Measurements from ENCODE around the gene NLGN1. TPM values are rescaled to one million over a fixed set of nuclear protein-coding genes. Genes with fewer than 3 reads are reported as not detected.
"Not testable (repeated sequence)": the region's sequence is repeated elsewhere in the genome, so short reads cannot be mapped to it uniquely, and the experiment has no call there.

NLGN1 gene
- total RNA-seq, 1 experiment from 2014 or later, result 20.7 TPM

DNA sequence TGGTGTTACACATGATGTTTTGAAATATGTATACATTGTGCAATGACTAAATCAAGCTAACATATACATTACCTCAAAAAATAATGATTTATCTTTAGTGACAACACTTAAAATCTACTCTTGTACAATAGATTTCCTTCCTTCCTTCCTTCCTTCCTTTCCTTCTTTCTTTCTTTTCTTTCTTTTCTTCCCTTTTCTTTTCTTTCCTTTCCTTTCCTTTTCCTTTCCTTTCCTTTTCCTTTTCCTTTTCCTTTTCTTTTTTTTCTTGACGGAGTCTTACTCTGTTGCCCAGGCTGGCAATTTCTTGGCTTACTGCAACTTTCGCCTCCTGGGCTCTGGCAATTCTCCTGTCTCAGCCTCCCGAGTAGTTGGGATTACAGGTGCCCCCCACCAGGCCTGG, 170.5 kb downstream of the NLGN1 start:
- no peak overlapping the region for H3K27ac ChIP-seq

DNA sequence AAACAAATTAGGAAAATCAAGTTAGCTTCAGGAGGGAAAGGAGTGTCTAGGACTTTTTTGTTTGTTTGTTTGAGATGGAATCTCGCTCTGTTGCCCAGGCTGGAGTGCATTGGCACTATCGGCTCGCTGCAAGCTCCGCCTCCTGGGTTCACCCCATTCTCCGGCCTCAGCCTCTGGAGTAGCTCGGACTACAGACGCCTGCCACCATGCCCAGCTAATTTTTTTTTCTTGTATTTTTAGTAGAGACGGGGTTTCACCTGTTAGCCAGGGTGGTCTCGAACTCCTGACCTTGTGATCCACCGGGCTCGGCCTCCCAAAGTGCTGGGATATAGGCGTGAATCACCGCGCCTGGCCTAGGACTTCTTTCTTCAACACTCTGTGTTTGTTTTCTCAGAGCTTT, 171.1 kb downstream of the NLGN1 start:
- no peaks in the 10 kb centered on the region for H3K4me1 ChIP-seq
- H3K27me3 ChIP-seq, result no peaks in the 10 kb centered on the region
- no peak overlapping the region for H3K27ac ChIP-seq
- H3K4me3 ChIP-seq, result no peak overlapping the region
- no peaks in the 10 kb centered on the region for H3K9me3 ChIP-seq (replicated peaks)
- H3K36me3 ChIP-seq, result no peaks in the 10 kb centered on the region
- DNase-seq, result no peak

More for the DNA sequence above, 170.5 kb downstream of the NLGN1 start:
- no peak for DNase-seq
- Histone ChIP-seq H3K36me3 (no peaks in the 10 kb centered on the region), H3K4me1 (no peaks in the 10 kb centered on the region), H3K9me3 (replicated peaks) (no peaks in the 10 kb centered on the region), H3K4me3 (no peak overlapping the region), H3K27me3 (no peaks in the 10 kb centered on the region)

DNA sequence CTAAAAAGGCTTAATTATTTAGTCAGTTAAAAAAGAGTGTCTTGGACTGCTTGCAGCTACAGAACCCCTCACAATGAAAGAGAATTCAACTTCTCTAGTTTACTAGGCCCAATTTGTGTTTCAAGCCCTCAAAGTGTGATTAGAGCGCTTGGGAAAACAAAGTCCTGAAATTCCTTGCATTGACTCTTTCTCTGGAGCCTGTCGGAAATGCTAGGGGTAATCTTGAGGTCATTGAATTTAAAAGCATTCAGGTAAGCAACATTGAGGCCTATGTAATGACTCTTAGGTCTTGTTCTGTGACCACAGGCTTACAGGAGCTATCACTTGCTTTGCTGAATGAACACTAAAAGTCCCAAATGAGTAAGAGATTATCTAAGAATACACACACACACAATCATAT, 186.0 kb downstream of the NLGN1 start:
- H3K36me3 ChIP-seq, result no peaks in the 10 kb centered on the region
- H3K4me3 ChIP-seq, result no peak overlapping the region
- no peaks in the 10 kb centered on the region for H3K27me3 ChIP-seq
- DNase-seq, result no peak
- H3K27ac ChIP-seq, result no peak overlapping the region
- H3K4me1 ChIP-seq, result peaks cover 15% of the 10 kb centered on the region
- H3K9me3 ChIP-seq (replicated peaks), result no peaks in the 10 kb centered on the region

DNA sequence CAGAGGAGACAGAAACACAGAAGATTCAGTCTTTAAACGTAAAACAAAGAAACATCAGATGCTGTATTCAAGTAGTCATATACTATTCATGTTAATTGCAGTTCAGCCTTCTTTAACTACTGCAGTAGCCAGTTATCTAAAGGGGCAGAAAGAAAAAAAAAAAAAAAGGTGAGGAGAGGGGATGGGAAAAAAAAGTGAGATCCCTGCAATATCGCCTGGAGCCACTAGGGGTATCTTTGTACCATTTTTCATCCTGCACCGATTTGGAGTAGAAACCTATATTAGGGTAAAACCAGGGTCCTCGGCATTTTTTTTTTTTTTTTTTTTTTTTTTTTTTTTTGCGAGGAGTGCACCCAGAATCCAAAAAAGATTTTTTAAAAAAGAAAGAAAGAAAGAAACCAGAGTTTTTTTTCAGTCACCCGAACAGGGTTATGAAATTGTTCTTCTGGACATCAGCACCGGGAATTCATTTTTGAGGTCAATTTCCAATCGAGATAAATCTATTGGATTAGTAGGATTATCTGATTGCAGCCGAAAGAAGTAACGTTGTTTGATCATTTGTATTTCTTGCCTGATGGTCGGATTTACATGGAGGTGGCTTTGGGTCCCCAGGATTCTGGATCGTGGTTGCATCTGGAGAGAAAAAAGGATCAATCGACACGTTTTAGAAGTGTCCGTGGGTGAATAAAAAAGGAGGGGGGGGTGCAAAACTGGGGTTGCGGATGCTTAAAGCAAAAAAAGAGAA, 186.7 kb downstream of the NLGN1 start:
- no peaks in the 10 kb centered on the region for H3K27me3 ChIP-seq
- H3K4me1 ChIP-seq, result peaks cover 15% of the 10 kb centered on the region
- no peaks in the 10 kb centered on the region for H3K9me3 ChIP-seq (replicated peaks)
- no peaks in the 10 kb centered on the region for H3K36me3 ChIP-seq
- peak; percentile 12 to 66 for DNase-seq
- peak overlapping the region; percentile 56 for H3K4me3 ChIP-seq
- H3K27ac ChIP-seq, result peak overlapping the region; percentile 74

DNA sequence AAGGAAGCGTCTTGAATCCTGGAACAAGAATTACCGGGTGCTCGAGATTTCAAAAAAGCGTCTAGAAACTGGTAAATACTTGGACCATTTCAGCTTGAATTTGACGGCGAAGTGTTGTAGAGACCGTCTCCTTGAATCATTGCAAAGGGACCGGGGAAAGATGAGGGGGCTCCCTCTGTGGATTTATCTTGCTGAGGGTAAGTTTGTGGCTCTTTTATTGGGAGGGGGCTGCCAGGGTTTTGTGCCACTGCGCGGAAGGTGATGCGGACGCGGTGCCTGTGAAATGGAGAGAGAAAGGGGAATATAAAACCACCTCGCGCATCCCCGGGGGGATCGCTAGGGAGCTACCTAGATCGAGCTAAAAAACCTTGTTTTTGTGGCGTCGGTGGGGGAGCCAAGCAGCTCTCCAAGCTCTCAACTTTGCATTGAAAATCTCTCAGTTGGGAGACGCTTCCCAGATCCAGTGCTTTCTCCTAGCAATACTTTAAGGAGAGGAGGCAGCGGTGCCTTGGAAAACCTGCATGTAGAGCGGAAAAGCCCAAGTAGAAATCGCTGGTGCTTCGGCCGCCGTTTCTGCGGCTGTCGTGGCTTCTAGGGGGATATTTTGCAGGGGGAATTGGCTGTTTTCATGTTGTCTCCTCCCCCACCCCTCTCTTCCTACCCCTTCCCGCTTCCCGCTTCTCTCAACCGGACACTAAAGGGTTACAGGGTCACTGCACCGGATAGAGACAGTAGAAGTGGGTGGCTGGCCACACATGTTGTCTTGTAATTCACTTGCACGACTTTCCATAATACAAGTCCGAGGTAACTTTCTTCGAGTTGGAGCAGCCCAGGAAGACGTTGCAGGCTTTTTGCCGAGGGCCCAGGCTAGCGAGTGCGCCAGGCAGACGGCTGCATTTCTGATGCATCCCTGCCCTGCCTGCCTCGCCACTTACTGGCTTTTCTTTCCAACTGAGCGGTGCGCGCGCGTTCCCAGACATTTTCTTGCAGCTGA, 187.6 kb downstream of the NLGN1 start:
- no peaks in the 10 kb centered on the region for H3K9me3 ChIP-seq (replicated peaks)
- H3K4me1 ChIP-seq, result peaks cover 15% of the 10 kb centered on the region
- H3K4me3 ChIP-seq, result peak overlapping the region; percentile 56
- peak; percentile 61 to 70 for DNase-seq
- no peaks in the 10 kb centered on the region for H3K36me3 ChIP-seq
- no peaks in the 10 kb centered on the region for H3K27me3 ChIP-seq
- peak overlapping the region; percentile 74 for H3K27ac ChIP-seq

DNA sequence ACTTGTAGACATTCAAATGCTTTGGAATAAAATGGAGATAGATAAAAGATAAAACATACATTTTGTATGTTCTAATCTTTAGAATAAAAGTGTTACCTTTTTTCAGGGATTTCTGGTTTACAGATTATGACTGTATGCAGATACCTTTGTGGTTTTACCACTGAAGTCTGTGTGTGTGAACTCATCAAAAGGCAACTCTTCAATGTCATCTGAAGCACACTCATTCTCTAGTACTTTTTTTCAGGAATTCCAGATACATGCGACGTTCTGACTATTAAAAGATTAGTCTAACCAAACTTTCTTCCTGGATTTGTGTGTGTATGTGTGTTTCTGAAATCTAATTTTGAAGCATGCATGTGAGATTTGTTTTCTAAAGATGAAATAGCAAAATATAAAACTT, 188.6 kb downstream of the NLGN1 start:
- peak overlapping the region; percentile 56 for H3K4me3 ChIP-seq
- H3K4me1 ChIP-seq, result peaks cover 15% of the 10 kb centered on the region
- no peaks in the 10 kb centered on the region for H3K9me3 ChIP-seq (replicated peaks)
- no peaks in the 10 kb centered on the region for H3K27me3 ChIP-seq
- peak overlapping the region; percentile 74 for H3K27ac ChIP-seq
- no peaks in the 10 kb centered on the region for H3K36me3 ChIP-seq
- DNase-seq, result no peak

DNA sequence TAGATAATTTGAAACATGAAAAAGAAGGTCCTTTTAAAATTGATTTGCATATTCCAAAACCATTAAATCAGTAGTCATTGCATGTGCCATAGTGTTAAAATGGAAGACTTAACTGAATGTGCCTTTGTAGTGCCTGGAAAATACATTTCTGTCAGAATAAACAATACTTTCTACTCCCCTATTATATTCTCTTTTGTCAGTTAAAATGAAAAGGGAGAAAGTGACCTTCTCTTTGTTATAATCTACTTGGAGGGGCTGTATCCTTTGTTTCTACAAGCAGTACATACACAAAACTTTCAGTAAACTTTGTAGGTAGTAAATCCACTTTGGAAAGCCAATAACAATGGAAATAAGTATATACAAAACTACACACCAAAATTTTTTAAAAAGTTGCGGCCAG, 189.5 kb downstream of the NLGN1 start:
- Histone ChIP-seq H3K27ac (peak overlapping the region; percentile 74), H3K9me3 (replicated peaks) (no peaks in the 10 kb centered on the region), H3K4me1 (peaks cover 15% of the 10 kb centered on the region), H3K36me3 (no peaks in the 10 kb centered on the region), H3K4me3 (no peak overlapping the region), H3K27me3 (no peaks in the 10 kb centered on the region)
- DNase-seq, result no peak

DNA sequence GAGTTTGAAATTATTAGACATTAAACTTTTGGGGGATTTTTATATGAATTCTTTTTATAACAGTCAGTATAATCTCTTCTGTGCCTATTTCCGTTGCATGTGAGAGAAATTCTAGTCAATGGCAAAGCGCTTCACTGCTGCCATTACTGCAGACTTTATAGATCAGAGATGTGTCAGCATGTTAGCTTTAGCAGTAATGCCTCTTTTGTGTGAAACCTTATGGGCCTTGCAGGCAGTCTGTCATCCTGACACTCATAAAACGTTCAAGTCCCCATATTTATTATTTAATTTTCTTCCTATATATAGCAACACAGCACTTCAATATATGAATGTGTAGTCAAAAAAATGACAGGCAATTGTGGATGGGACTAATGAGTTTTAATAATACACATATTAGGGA, 191.0 kb downstream of the NLGN1 start:
- Histone ChIP-seq H3K27ac (no peak overlapping the region), H3K4me3 (no peak overlapping the region)

DNA sequence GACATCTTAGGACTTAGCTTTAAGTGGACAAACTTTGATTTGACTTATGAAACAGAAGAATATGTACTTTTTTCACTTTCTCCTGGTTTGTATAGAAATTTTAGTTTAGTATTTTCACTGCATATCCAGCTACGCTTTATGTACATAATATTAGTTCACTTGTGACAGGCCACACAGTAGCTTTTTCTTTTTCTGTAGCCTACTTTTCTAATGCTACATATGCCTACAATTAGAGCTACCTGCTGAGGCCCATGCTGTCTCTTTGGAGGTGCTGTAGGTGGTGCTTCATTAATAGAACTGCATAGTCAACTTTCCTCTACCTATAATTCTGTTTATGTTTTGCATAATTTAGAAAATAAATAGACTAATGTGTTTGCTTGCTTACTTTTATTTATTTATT, 191.6 kb downstream of the NLGN1 start:
- H3K4me1 ChIP-seq, result peaks cover 15% of the 10 kb centered on the region
- DNase-seq, result no peak
- no peaks in the 10 kb centered on the region for H3K9me3 ChIP-seq (replicated peaks)
- H3K27me3 ChIP-seq, result no peaks in the 10 kb centered on the region
- H3K27ac ChIP-seq, result no peak overlapping the region
- no peaks in the 10 kb centered on the region for H3K36me3 ChIP-seq
- H3K4me3 ChIP-seq, result no peak overlapping the region

More for the DNA sequence above, 191.0 kb downstream of the NLGN1 start:
- peaks cover 15% of the 10 kb centered on the region for H3K4me1 ChIP-seq
- no peaks in the 10 kb centered on the region for H3K9me3 ChIP-seq (replicated peaks)
- no peak for DNase-seq
- no peaks in the 10 kb centered on the region for H3K27me3 ChIP-seq
- no peaks in the 10 kb centered on the region for H3K36me3 ChIP-seq

DNA sequence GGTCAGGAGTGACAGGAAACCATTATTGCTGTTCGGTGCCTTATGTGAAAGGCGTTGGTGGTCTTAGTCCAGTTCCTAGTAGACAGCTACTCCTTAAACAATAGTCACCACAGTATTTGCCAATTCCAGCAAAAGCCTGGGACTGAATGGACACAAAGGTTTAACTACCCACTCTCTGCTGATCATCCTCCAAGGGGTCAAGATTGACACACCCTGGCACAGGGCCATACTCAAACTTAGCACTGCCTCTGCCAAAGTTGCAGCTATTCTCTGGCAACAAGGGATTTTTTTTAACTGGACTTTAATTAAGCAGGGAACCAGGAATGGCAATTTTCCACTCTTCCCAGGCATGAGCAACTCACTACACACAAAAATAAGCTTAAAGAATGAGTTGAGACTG, 193.9 kb downstream of the NLGN1 start:
- peaks cover 15% of the 10 kb centered on the region for H3K4me1 ChIP-seq
- H3K27ac ChIP-seq, result no peak overlapping the region
- H3K4me3 ChIP-seq, result no peak overlapping the region
- H3K9me3 ChIP-seq (replicated peaks), result no peaks in the 10 kb centered on the region
- no peaks in the 10 kb centered on the region for H3K27me3 ChIP-seq
- DNase-seq, result no peak
- no peaks in the 10 kb centered on the region for H3K36me3 ChIP-seq

DNA sequence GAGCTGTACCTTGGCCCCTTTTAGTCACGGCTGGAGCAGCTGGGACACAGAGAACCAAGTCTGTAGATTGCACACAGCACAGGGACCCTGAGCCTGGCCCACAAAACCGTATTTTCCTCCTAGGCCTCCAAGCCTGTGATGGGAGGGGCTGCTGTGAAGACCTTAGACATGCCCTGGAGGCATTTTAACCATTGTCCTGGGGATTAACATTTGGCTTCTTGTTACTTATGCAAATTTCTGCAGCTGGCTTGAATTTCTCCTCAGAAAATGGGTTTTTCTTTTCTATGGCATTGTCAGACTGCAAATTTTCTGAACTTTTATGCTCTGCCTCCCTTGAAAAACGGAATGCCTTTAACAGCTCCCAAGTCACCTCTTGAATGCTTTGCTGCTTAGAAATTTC, 197.3 kb downstream of the NLGN1 start:
- peak; percentile 2 to 16 for DNase-seq
- not testable (repeated sequence) for H3K36me3 ChIP-seq; H3K9me3 ChIP-seq (replicated peaks)

DNA sequence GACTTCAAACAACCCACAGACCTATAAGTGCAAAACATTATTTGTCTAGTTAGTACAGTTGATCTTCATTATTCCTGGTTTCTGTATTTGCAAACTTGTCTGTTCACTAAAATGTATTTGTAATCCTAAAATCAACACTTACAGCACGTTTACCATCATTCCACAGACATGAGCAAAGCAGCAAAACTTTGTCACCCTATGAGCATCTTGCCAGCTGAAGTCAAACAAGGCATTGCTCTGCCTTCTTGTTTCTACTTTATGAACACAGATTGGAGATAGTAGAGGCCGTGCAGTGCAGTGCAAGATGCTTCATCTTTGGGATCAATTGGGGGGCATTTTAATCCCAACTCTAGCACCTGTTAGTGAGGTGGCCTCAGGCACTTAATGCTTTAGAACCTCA, 202.1 kb downstream of the NLGN1 start:
- no peaks in the 10 kb centered on the region for H3K36me3 ChIP-seq
- no peak for DNase-seq
- H3K4me3 ChIP-seq, result no peak overlapping the region
- no peaks in the 10 kb centered on the region for H3K9me3 ChIP-seq (replicated peaks)
- no peak overlapping the region for H3K27ac ChIP-seq
- no peaks in the 10 kb centered on the region for H3K4me1 ChIP-seq
- no peaks in the 10 kb centered on the region for H3K27me3 ChIP-seq

More for the DNA sequence above, 197.3 kb downstream of the NLGN1 start:
- not testable (repeated sequence) for H3K4me1 ChIP-seq, H3K27me3 ChIP-seq, H3K27ac ChIP-seq, H3K4me3 ChIP-seq

DNA sequence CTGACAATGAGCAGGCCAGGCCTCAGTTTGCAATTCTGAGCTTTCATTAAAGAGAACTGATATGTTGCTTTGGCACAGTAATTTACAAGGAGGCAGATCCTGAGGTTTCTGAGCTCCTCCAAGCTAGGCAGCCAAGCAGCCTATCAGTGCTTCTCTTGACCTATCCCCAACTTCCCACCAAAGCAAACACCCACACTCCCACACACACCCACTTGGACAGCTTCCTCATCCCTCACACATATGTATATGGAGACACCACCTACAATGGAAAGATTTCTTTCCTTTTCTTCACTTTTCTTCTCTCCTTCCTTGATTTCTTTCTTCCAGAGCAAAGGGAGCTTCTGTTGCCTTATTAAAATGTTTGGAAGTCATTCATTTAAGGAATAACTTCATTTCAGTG, 217.0 kb downstream of the NLGN1 start:
- no peaks in the 10 kb centered on the region for H3K27me3 ChIP-seq
- H3K4me3 ChIP-seq, result no peak overlapping the region
- no peaks in the 10 kb centered on the region for H3K36me3 ChIP-seq
- H3K27ac ChIP-seq, result no peak overlapping the region
- DNase-seq, result no peak
- peaks cover 8% of the 10 kb centered on the region for H3K4me1 ChIP-seq
- H3K9me3 ChIP-seq (replicated peaks), result no peaks in the 10 kb centered on the region

DNA sequence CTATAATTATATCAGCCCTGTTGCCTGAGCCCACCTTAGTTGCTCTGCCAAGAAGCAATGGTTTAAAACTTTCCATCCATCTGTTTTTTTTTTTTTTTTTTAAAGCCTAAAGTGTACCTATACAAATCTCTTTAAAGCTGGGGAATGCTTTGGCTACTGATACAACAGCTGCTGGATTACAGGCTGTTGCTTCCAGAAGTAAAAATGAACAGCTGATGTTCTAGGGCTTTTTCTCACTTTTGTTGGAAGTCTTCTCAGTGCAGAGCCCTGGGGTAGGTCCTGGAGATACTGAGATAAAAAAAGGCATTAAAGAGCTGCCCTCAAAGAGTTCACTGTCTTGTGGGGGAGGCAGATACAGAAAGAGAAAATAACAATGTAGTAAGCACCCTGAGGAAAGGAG, 218.1 kb downstream of the NLGN1 start:
- no peaks in the 10 kb centered on the region for H3K27me3 ChIP-seq
- peak; percentile 50 to 79 for DNase-seq
- no peak overlapping the region for H3K4me3 ChIP-seq
- no peaks in the 10 kb centered on the region for H3K9me3 ChIP-seq (replicated peaks)
- H3K27ac ChIP-seq, result peak overlapping the region; percentile 44
- H3K4me1 ChIP-seq, result peaks cover 8% of the 10 kb centered on the region
- no peaks in the 10 kb centered on the region for H3K36me3 ChIP-seq

DNA sequence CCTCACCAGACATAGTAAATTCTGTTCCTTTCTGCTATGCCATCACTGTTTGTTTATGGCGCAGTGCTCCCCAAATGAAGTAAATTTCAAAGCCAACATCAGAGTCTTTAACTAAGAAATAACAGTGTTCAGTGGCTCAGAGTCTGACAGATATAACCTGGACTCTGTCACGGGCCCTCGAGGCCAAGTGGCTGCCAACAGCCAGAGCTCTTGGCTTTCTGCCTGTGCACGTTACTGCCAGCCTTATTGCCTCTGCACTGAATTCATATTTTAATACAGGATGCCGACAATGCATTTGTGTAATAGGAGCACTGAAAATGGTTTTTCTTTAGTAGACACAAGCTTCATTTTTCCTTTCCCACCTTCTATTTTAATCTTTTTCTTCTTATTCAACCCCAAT, 219.9 kb downstream of the NLGN1 start:
- no peak for DNase-seq

More for the DNA sequence above, 219.9 kb downstream of the NLGN1 start:
- Histone ChIP-seq H3K9me3 (replicated peaks) (no peaks in the 10 kb centered on the region), H3K4me3 (no peak overlapping the region), H3K4me1 (peaks cover 8% of the 10 kb centered on the region), H3K27me3 (no peaks in the 10 kb centered on the region), H3K27ac (no peak overlapping the region), H3K36me3 (no peaks in the 10 kb centered on the region)

All from SJCRH30 (cell line).